CD14-positive monocyte (primary cell): ENCODE measurements around the gene FLYWCH2. TPM values are rescaled to one million over a fixed set of nuclear protein-coding genes. Genes with fewer than 3 reads are reported as not detected.
"Not testable (repeated sequence)": the region's sequence is repeated elsewhere in the genome, so short reads cannot be mapped to it uniquely, and the experiment has no call there.

Experiments used
- DNase-seq, 3 donors: peaks; one replicate each; pipeline ENCODE4 v3.0.0-alpha.2; 2011 to 2022
- H2AFZ ChIP-seq: 2 replicates; pipeline ENCODE4 v1.6.0; 2012; ENCODE audit warnings: mild to moderate bottlenecking, low read depth, low read length, inconsistent platforms; ENCODE audit not compliant: insufficient read depth, poor library complexity, severe bottlenecking
- H3K27ac ChIP-seq, 2 donors: 1 replicate in 1 of 2; 2 replicates in 1 of 2; pipeline ENCODE4 v1.5.1; 2012 to 2013; ENCODE audit warnings: low read length in 2 of 2, control low read depth in 1 of 2, inconsistent platforms in 1 of 2, low read depth in 1 of 2, mild to moderate bottlenecking in 1 of 2
- H3K27me3 ChIP-seq, 2 donors: one replicate each; pipeline versions ENCODE4 v1.6.0 to v1.6.1; 2011 to 2013; ENCODE audit warnings: low read length in 2 of 2; ENCODE audit not compliant: control insufficient read depth in 2 of 2, insufficient read depth in 2 of 2
- H3K36me3 ChIP-seq, 2 donors: replicated peaks in 1 of 2; 1 replicate in 1 of 2; 2 replicates in 1 of 2; pipeline versions ENCODE4 v1.5.1 to v1.6.1; 2012 to 2013; ENCODE audit warnings: low read length in 2 of 2, control low read depth in 1 of 2, inconsistent platforms in 1 of 2, mild to moderate bottlenecking in 1 of 2; ENCODE audit not compliant: insufficient read depth in 2 of 2, control insufficient read depth in 1 of 2
- H3K4me1 ChIP-seq, 2 donors: 1 replicate in 1 of 2; 2 replicates in 1 of 2; pipeline versions ENCODE4 v1.5.1 to v1.6.1; 2012 to 2013; ENCODE audit warnings: low read length in 2 of 2, control low read depth in 1 of 2, inconsistent platforms in 1 of 2, mild to moderate bottlenecking in 1 of 2, moderate library complexity in 1 of 2; ENCODE audit not compliant: insufficient read depth in 2 of 2, control insufficient read depth in 1 of 2
- H3K4me2 ChIP-seq: replicated peaks from 2 replicates; pipeline ENCODE3; 2012; ENCODE audit warnings: low read length, moderate library complexity, mild to moderate bottlenecking; ENCODE audit not compliant: poor library complexity, severe bottlenecking; ENCODE audit errors: extremely low read depth
- H3K4me3 ChIP-seq, 3 experiments: fragments of 200-600 bp in 1 of 3; sonication (generic) in 1 of 3; replicated peaks in 1 of 3; 1 replicate in 2 of 3; 2 replicates in 1 of 3; pipeline ENCODE4 v1.5.1; 2011 to 2013; ENCODE audit warnings: low read length in 3 of 3, mild to moderate bottlenecking in 3 of 3, control low read depth in 2 of 3, low read depth in 2 of 3, inconsistent platforms in 1 of 3, moderate library complexity in 1 of 3
- H3K79me2 ChIP-seq: 2 replicates; pipeline ENCODE4 v1.6.0; 2012; ENCODE audit warnings: mild to moderate bottlenecking, control low read depth, inconsistent platforms, low read length, moderate library complexity; ENCODE audit not compliant: insufficient read depth
- H3K9ac ChIP-seq: 2 replicates; pipeline ENCODE4 v1.6.0; 2017; ENCODE audit warnings: low read length, mild to moderate bottlenecking; ENCODE audit not compliant: insufficient read depth, poor library complexity, severe bottlenecking
- H3K9me3 ChIP-seq, 2 donors: replicated peaks in 1 of 2; 1 replicate in 1 of 2; 2 replicates in 1 of 2; pipeline versions ENCODE4 v1.5.1 to v1.6.1; 2012 to 2013; ENCODE audit warnings: low read length in 2 of 2, control low read depth in 1 of 2; ENCODE audit not compliant: control insufficient read depth in 1 of 2, insufficient read depth in 1 of 2
- H4K20me1 ChIP-seq: 2 replicates; pipeline ENCODE4 v1.6.0; 2012; ENCODE audit warnings: mild to moderate bottlenecking, low read length, control low read depth, moderate library complexity; ENCODE audit not compliant: insufficient read depth
- H3K27ac Mint-ChIP-seq, 7 donors: one replicate each; pipeline ENCODE4 v1.8.0; 2020; ENCODE audit warnings: mild to moderate bottlenecking in 7 of 7, mixed read lengths in 7 of 7, moderate library complexity in 6 of 7, inconsistent platforms in 2 of 7
- H3K27me3 Mint-ChIP-seq, 3 donors: one replicate each; pipeline ENCODE4 v1.8.0; 2021 to 2022; ENCODE audit warnings: low read depth in 3 of 3, mild to moderate bottlenecking in 3 of 3, mixed read lengths in 3 of 3, moderate library complexity in 3 of 3, inconsistent platforms in 1 of 3
- H3K36me3 Mint-ChIP-seq, 2 donors: one replicate each; pipeline ENCODE4 v1.8.0; 2020; ENCODE audit warnings: mixed read lengths in 2 of 2, inconsistent platforms in 1 of 2, mild to moderate bottlenecking in 1 of 2
- H3K4me1 Mint-ChIP-seq: one replicate; pipeline ENCODE4 v1.8.0; 2020; ENCODE audit warnings: mild to moderate bottlenecking, mixed read lengths
- H3K4me3 Mint-ChIP-seq, 2 donors: one replicate each; pipeline ENCODE4 v1.8.0; 2020; ENCODE audit warnings: mild to moderate bottlenecking in 2 of 2, mixed read lengths in 2 of 2, moderate library complexity in 1 of 2
- H3K9me3 Mint-ChIP-seq, 7 donors: one replicate each; pipeline ENCODE4 v1.8.0; 2020 to 2022; ENCODE audit warnings: mixed read lengths in 7 of 7, mild to moderate bottlenecking in 6 of 7, moderate library complexity in 6 of 7, inconsistent platforms in 2 of 7
- CTCF ChIP-seq: fragments of 200-600 bp; IDR thresholded peaks from one replicate; pipeline ENCODE4 v1.8.0; 2022; ENCODE audit warnings: antibody characterized with exemption, mild to moderate bottlenecking
- WGBS: methylation state at CpG from one replicate; pipeline ENCODE4 v1.1.5; 2013; ENCODE audit warnings: missing lambda C conversion rate; ENCODE audit not compliant: insufficient coverage; 5-methylcytosine and 5-hydroxymethylcytosine counted together
- intact Hi-C, 2 donors: fragments of 100-400 bp; cut with micrococcal nuclease; formaldehyde crosslinking; loops; one replicate each; pipeline versions ENCODE4 v1.15.0 to v1.15.1; 2023
- polyA plus RNA-seq, 3 donors: library from polyadenylated mRNA; depleted of rRNA in 1 of 3; unstranded in 2 of 3; stranded (reverse) in 1 of 3; fragments of 300-500 nt in 2 of 3; fragments of >200 nt in 1 of 3; fragmentation: Illumina TruSeq in 2 of 3; gene quantifications; 1 replicate in 2 of 3; 2 replicates in 1 of 3; pipeline ENCODE4 v1.2.3, GENCODE V29; 2012 to 2021

The FLYWCH2 gene
- polyA plus RNA-seq, 3 donors, result 10.9 to 14.8 (median 12.7) TPM

- H3K27me3 ChIP-seq, result no peaks in the 10 kb centered on the region
- no peak overlapping the region for H3K4me2 ChIP-seq
- H3K36me3 Mint-ChIP-seq, result peaks cover 60 to 85% of the 10 kb centered on the region in 2 donors
- no peak overlapping the region for H3K9ac ChIP-seq
- H3K9me3 ChIP-seq, result no peaks in the 10 kb centered on the region
- no peaks in the 10 kb centered on the region for H3K9me3 Mint-ChIP-seq
- H3K4me3 ChIP-seq, result no peak overlapping the region
- H3K36me3 ChIP-seq, result peaks cover 56 to 88% of the 10 kb centered on the region in 2 donors
- H3K27ac ChIP-seq, result no peak overlapping the region
- no peaks in the 10 kb centered on the region for H3K4me1 Mint-ChIP-seq
- no peak overlapping the region for H2AFZ ChIP-seq
- H4K20me1 ChIP-seq, result no peaks in the 10 kb centered on the region
- peak overlapping the region in 1 of 7 donors; percentile 74 for H3K27ac Mint-ChIP-seq
- TF ChIP-seq CTCF, result no peak
- no peaks in the 10 kb centered on the region for H3K4me1 ChIP-seq
- intact Hi-C loops, result no loop called here
- no peak overlapping the region for H3K4me3 Mint-ChIP-seq
- WGBS, result 86% methylated on average over 1 of the region's 2 CpGs
- H3K27me3 Mint-ChIP-seq, result peaks cover 0 to 2% (median 0%) of the 10 kb centered on the region in 3 donors
- DNase-seq, result no peak
- H3K79me2 ChIP-seq, result no peaks in the 10 kb centered on the region
Measured at GRCh38 chr16:2939968-2940367, 57.0 kb downstream of the FLYWCH2 start.

GRCh38 chr16:2942045-2942444 is 59.0 kb downstream of the FLYWCH2 start:
- H3K9me3 ChIP-seq, result no peaks in the 10 kb centered on the region
- H3K27ac ChIP-seq, result no peak overlapping the region
- no peak overlapping the region for H3K27ac Mint-ChIP-seq
- peaks cover 41 to 68% of the 10 kb centered on the region in 2 donors for H3K36me3 ChIP-seq
- no peaks in the 10 kb centered on the region for H3K27me3 Mint-ChIP-seq
- H2AFZ ChIP-seq, result no peak overlapping the region
- H4K20me1 ChIP-seq, result no peaks in the 10 kb centered on the region
- no peaks in the 10 kb centered on the region for H3K4me1 ChIP-seq
- 93% methylated on average over 4 of the region's 4 CpGs for WGBS
- no peak overlapping the region for H3K4me2 ChIP-seq
- H3K36me3 Mint-ChIP-seq, result peaks cover 50 to 75% of the 10 kb centered on the region in 2 donors
- no peak overlapping the region for H3K4me3 Mint-ChIP-seq
- no peaks in the 10 kb centered on the region for H3K27me3 ChIP-seq
- intact Hi-C loops, result no loop called here
- H3K4me3 ChIP-seq, result no peak overlapping the region
- no peaks in the 10 kb centered on the region for H3K79me2 ChIP-seq
- TF ChIP-seq CTCF, result no peak
- H3K4me1 Mint-ChIP-seq, result no peaks in the 10 kb centered on the region
- DNase-seq, result no peak
- no peak overlapping the region for H3K9ac ChIP-seq
- H3K9me3 Mint-ChIP-seq, result no peaks in the 10 kb centered on the region

GRCh38 chr16:2943716-2944115 is 60.7 kb downstream of the FLYWCH2 start:
- intact Hi-C loops, H2AFZ ChIP-seq, H3K9me3 ChIP-seq, H4K20me1 ChIP-seq, DNase-seq, H3K27me3 Mint-ChIP-seq, H3K4me3 ChIP-seq, H3K9ac ChIP-seq, H3K27ac ChIP-seq, H3K9me3 Mint-ChIP-seq, H3K4me1 Mint-ChIP-seq, H3K79me2 ChIP-seq, H3K27me3 ChIP-seq, H3K4me1 ChIP-seq, H3K4me3 Mint-ChIP-seq, H3K4me2 ChIP-seq: not testable (repeated sequence)
- Mint-ChIP-seq H3K36me3 (peaks cover 46 to 63% of the 10 kb centered on the region in 2 donors), H3K27ac (peak overlapping the region in 1 of 7 donors; percentile 31)
- WGBS, result 86% methylated on average over 11 of the region's 12 CpGs
- H3K36me3 ChIP-seq, result peaks cover 29 to 55% of the 10 kb centered on the region in 2 donors
